HL-60 (cell line): ENCODE measurements around the gene BCAS3.

Source experiments
- DNase-seq, 2 experiments: peaks; one replicate each; pipeline ENCODE4 v3.0.0-alpha.2; 2010 to 2020; ENCODE audit warnings: low read depth in 1 of 2, low spot score in 1 of 2
- H3K27ac ChIP-seq: fragments of 250-450 bp; sonication (Bioruptor Pico); replicated peaks from 2 replicates; pipeline ENCODE4 v1.5.1; 2020; ENCODE audit warnings: mild to moderate bottlenecking, moderate library complexity
- H3K27me3 ChIP-seq: fragments of 250-450 bp; sonication (Bioruptor Pico); 2 replicates; pipeline ENCODE4 v1.5.1; 2021; ENCODE audit warnings: mild to moderate bottlenecking, moderate library complexity; ENCODE audit not compliant: insufficient read depth, poor library complexity, severe bottlenecking
- H3K4me3 ChIP-seq: replicated peaks from 2 replicates; pipeline ENCODE4 v1.5.1; 2011; ENCODE audit warnings: mild to moderate bottlenecking, control low read depth, low read length; ENCODE audit not compliant: insufficient read depth
- GABPA ChIP-seq: IDR thresholded peaks from 2 replicates; pipeline ENCODE4 v1.6.1; 2012; ENCODE audit warnings: low read depth
- POLR2AphosphoS5 ChIP-seq: IDR thresholded peaks from 2 replicates; pipeline ENCODE4 v1.6.1; 2012; ENCODE audit warnings: low read depth
- SPI1 ChIP-seq: IDR thresholded peaks from 2 replicates; pipeline ENCODE4 v1.6.1; 2012; ENCODE audit warnings: low read depth, mild to moderate bottlenecking, borderline replicate concordance
- TF ChIP-seq, protein P1 (sequence below): IDR thresholded peaks from one replicate; pipeline ENCODE4 v1.5.1; 2011; ENCODE audit warnings: low read length, control low read depth, inconsistent platforms; ENCODE audit not compliant: insufficient read depth
- TF ChIP-seq, protein P2 (sequence below): IDR thresholded peaks from 2 replicates; pipeline ENCODE4 v1.6.1; 2012; ENCODE audit warnings: low read depth; ENCODE audit not compliant: insufficient replicate concordance

BCAS3 gene

DNA sequence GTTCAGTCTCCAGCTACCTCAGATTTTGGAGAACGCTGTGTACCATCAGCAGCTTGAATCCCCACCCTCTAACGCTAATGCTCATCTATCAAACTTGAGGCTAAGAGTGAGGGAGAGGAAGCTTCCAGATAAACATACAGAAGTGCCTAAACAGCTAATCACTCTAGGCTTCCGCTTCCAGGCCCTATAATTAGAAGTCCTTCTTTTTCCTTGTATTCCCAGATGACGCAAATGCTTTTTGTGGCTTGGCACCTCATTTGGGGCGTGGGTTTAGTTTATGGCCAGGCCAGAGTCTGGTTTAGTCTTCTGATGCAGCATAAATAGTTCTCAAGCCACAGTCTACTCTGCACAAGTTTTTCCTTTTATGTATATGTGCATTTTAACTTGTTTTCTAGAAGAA, 263.4 kb downstream of the BCAS3 start:
- no peak for DNase-seq
- no peaks in the 10 kb centered on the region for H3K27me3 ChIP-seq
- no peak overlapping the region for H3K4me3 ChIP-seq
- H3K27ac ChIP-seq: no peak overlapping the region
- no peak for TF ChIP-seq POLR2AphosphoS5
- no peak for TF ChIP-seq SPI1
- TF ChIP-seq, protein P1, sequence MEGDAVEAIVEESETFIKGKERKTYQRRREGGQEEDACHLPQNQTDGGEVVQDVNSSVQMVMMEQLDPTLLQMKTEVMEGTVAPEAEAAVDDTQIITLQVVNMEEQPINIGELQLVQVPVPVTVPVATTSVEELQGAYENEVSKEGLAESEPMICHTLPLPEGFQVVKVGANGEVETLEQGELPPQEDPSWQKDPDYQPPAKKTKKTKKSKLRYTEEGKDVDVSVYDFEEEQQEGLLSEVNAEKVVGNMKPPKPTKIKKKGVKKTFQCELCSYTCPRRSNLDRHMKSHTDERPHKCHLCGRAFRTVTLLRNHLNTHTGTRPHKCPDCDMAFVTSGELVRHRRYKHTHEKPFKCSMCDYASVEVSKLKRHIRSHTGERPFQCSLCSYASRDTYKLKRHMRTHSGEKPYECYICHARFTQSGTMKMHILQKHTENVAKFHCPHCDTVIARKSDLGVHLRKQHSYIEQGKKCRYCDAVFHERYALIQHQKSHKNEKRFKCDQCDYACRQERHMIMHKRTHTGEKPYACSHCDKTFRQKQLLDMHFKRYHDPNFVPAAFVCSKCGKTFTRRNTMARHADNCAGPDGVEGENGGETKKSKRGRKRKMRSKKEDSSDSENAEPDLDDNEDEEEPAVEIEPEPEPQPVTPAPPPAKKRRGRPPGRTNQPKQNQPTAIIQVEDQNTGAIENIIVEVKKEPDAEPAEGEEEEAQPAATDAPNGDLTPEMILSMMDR: no peak
- no peak for TF ChIP-seq GABPA
- TF ChIP-seq, protein P2, sequence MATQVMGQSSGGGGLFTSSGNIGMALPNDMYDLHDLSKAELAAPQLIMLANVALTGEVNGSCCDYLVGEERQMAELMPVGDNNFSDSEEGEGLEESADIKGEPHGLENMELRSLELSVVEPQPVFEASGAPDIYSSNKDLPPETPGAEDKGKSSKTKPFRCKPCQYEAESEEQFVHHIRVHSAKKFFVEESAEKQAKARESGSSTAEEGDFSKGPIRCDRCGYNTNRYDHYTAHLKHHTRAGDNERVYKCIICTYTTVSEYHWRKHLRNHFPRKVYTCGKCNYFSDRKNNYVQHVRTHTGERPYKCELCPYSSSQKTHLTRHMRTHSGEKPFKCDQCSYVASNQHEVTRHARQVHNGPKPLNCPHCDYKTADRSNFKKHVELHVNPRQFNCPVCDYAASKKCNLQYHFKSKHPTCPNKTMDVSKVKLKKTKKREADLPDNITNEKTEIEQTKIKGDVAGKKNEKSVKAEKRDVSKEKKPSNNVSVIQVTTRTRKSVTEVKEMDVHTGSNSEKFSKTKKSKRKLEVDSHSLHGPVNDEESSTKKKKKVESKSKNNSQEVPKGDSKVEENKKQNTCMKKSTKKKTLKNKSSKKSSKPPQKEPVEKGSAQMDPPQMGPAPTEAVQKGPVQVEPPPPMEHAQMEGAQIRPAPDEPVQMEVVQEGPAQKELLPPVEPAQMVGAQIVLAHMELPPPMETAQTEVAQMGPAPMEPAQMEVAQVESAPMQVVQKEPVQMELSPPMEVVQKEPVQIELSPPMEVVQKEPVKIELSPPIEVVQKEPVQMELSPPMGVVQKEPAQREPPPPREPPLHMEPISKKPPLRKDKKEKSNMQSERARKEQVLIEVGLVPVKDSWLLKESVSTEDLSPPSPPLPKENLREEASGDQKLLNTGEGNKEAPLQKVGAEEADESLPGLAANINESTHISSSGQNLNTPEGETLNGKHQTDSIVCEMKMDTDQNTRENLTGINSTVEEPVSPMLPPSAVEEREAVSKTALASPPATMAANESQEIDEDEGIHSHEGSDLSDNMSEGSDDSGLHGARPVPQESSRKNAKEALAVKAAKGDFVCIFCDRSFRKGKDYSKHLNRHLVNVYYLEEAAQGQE: no peak

DNA sequence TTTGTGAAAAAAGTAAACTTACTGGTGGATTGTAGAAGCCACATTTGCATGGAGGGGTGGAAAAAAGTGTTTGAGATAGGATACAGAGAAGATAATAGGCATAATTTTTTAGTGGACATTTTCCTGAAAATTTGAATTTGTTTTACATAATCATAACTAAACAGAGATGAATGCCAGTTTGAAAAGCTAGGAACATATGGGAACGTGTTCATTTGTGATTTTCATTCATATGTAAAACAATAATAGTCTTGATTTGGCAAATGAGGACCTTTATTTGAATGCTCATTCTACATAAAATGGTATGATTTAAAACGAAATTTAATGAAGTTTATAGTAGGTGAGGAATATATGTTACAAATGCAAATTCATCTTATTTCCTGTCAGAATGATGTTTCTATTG, 263.9 kb downstream of the BCAS3 start:
- Histone ChIP-seq H3K27ac (no peak overlapping the region), H3K27me3 (no peaks in the 10 kb centered on the region), H3K4me3 (no peak overlapping the region)
- DNase-seq: no peak
- TF ChIP-seq POLR2AphosphoS5 (no peak), GABPA (no peak), SPI1 (no peak)
- TF ChIP-seq, protein P1: no peak
- TF ChIP-seq, protein P2: no peak

DNA sequence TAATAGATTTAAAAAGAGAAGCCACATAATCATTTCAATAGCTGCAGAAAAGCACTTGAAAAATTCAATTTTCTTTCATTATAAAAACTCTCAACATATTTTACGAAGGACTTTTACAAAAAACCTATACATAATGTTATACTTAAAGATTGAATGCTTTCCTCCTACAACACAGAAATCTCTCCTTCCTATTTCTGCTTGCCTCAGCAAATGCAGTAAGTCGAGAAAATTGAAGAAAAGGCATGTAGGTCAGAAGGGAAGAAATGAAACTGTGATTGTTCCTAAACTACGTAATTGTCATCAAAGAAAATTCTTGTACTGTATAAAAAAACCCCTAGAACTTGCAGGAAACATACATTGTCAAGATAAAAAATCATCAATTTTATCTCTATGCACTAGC, 267.1 kb downstream of the BCAS3 start:
- DNase-seq: no peak
- Histone ChIP-seq H3K4me3 (no peak overlapping the region), H3K27me3 (no peaks in the 10 kb centered on the region), H3K27ac (no peak overlapping the region)
- TF ChIP-seq, protein P2: no peak
- TF ChIP-seq GABPA: no peak
- TF ChIP-seq SPI1: no peak
- TF ChIP-seq, protein P1: no peak
- TF ChIP-seq POLR2AphosphoS5: no peak
